ENCODE data around the gene PAXX.

DNA sequence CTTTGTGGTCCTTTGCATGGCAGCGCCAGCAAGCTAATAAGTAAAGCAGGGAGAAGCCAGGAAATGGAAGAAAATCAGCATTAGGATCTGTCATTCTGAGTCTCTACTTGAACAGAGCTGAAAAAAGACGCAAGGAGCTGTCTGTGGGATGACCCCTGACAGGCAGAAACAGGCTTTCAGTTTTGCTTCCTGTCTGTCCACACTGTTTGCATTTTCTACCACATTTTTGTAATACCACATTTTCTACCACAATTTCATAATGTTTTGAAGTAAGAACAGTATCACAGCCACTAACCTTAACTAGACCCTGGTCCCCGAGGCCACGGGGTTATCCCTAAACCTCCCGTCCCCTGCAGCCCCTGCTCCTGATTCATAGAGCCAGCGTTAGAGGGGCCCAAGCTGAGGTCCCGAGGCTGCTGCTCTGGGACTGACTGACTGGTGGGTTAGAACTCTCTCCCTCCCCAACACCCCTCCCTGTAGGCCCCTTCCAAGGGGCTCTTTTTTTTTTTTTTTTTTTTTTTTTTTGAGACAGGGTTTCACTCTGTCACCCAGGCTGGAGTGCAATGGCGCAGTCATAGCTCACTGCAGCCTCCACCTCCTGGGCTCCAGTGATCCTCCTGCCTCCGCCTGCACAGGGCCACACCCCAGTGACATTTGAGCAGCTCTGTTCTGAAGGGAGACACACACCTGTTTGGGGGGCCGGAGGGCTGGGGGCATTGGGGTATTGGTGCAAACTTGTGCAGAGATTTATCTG lies 8.1 kb downstream of the PAXX start:
- TF ChIP-seq EZH2 (IDR thresholded peaks at IDR 0.05; ENCODE audit: insufficient read depth, low read length): no peak
- TF ChIP-seq, protein P1, sequence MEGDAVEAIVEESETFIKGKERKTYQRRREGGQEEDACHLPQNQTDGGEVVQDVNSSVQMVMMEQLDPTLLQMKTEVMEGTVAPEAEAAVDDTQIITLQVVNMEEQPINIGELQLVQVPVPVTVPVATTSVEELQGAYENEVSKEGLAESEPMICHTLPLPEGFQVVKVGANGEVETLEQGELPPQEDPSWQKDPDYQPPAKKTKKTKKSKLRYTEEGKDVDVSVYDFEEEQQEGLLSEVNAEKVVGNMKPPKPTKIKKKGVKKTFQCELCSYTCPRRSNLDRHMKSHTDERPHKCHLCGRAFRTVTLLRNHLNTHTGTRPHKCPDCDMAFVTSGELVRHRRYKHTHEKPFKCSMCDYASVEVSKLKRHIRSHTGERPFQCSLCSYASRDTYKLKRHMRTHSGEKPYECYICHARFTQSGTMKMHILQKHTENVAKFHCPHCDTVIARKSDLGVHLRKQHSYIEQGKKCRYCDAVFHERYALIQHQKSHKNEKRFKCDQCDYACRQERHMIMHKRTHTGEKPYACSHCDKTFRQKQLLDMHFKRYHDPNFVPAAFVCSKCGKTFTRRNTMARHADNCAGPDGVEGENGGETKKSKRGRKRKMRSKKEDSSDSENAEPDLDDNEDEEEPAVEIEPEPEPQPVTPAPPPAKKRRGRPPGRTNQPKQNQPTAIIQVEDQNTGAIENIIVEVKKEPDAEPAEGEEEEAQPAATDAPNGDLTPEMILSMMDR (IDR thresholded peaks at IDR 0.05; ENCODE audit: insufficient read depth, low read depth, low read length): no peak

Data from astrocyte (in vitro differentiated cells and primary cell).